Left lung (tissue), 10 donors: Measurements from ENCODE around the gene TSKU. TPM values are rescaled to one million over a fixed set of nuclear protein-coding genes. Genes with fewer than 3 reads are reported as not detected.

Experiments
- ATAC-seq: fragments of 200-7000 bp; cut with Tn5 transposase; one replicate; pipeline ENCODE4 v1.9.1; 2020; ENCODE audit warnings: moderate library complexity
- DNase-seq, 4 donors: peaks; one replicate each; pipeline ENCODE4 v3.0.0-alpha.2; 2013 to 2020
- H3K27ac ChIP-seq, 2 donors: fragments of 200-600 bp; sonication (generic) in 1 of 2; one replicate each; pipeline versions ENCODE4 v1.5.0 to v1.8.0; 2020 to 2021
- H3K27me3 ChIP-seq, 2 donors: fragments of 200-600 bp; sonication (generic) in 1 of 2; one replicate each; pipeline versions ENCODE4 v1.5.0 to v1.8.0; 2020 to 2021
- H3K36me3 ChIP-seq, 2 donors: fragments of 200-600 bp; sonication (generic) in 1 of 2; one replicate each; pipeline versions ENCODE4 v1.5.0 to v1.8.0; 2020 to 2021
- H3K4me1 ChIP-seq, 2 donors: fragments of 200-600 bp; one replicate each; pipeline ENCODE4 v1.8.0; 2021
- H3K4me3 ChIP-seq, 2 donors: fragments of 200-600 bp; sonication (generic) in 1 of 2; one replicate each; pipeline versions ENCODE4 v1.5.0 to v1.8.0; 2020 to 2021; ENCODE audit warnings: mild to moderate bottlenecking in 1 of 2
- H3K9me3 ChIP-seq, 2 donors: fragments of 200-600 bp; sonication (generic) in 1 of 2; one replicate each; pipeline versions ENCODE4 v1.5.0 to v1.8.0; 2020 to 2021
- CTCF ChIP-seq, 2 donors: fragments of 200-600 bp; sonication (generic) in 1 of 2; IDR thresholded peaks; one replicate each; pipeline versions ENCODE4 v1.5.0 to v1.8.0; 2021; ENCODE audit warnings: antibody characterized with exemption in 2 of 2
- intact Hi-C, 2 donors: fragments of 100-400 bp; cut with DNase I; formaldehyde crosslinking; loops; one replicate each; pipeline versions ENCODE4 v1.11.2 to v1.14.2; 2022
- polyA plus RNA-seq, 6 donors: library from polyadenylated mRNA; unstranded; fragments of 120-200 nt; gene quantifications; one replicate each; pipeline ENCODE4 v1.2.1, GENCODE V29; 2013; ENCODE audit not compliant: insufficient read length in 6 of 6
- total RNA-seq, 2 donors: library from RNA; stranded (reverse); fragmentation: NEBNext Ultra II Directional; extraction: Animal tissue kit (Norgen Biotek cat#: 25700); gene quantifications; one replicate each; pipeline ENCODE4 v1.2.1, GENCODE V29; 2021
- donor health status: DM: no; HTN: yes; CAD: no.
- donor health status: DM: no; HTN: no; CAD: no.

Gene TSKU
- total and polyA plus RNA-seq, 8 donors: 12.7 to 36.6 (median 28.3) TPM

GRCh38 chr11:76794371-76795289 is 11.5 kb downstream of the TSKU start:
- intact Hi-C loops: loop anchor here in 1 of 2 donors (5.0 kb wide), 1 partner anchor 57 kb away; no protein-coding TSS in a partner anchor
- H3K27me3 ChIP-seq: no peaks in the 10 kb centered on the region
- no peak overlapping the region for H3K4me3 ChIP-seq
- peaks cover 0 to 10% of the 10 kb centered on the region in 2 donors for H3K36me3 ChIP-seq
- TF ChIP-seq CTCF (IDR thresholded peaks at IDR 0.05): no peak
- DNase-seq: no peak
- H3K4me1 ChIP-seq: peaks cover 3 to 12% of the 10 kb centered on the region in 2 donors
- H3K27ac ChIP-seq: no peak overlapping the region
- ATAC-seq: no peak
- no peaks in the 10 kb centered on the region for H3K9me3 ChIP-seq

GRCh38 chr11:76795290-76795935 is 12.3 kb downstream of the TSKU start:
- no peak overlapping the region for H3K27ac ChIP-seq
- intact Hi-C loops: loop anchor here in 1 of 2 donors (5.0 kb wide), 1 partner anchor 58 kb away; no protein-coding TSS in a partner anchor
- no peaks in the 10 kb centered on the region for H3K9me3 ChIP-seq
- DNase-seq (no peak), ATAC-seq (no peak)
- peaks cover 0 to 10% of the 10 kb centered on the region in 2 donors for H3K36me3 ChIP-seq
- TF ChIP-seq CTCF (IDR thresholded peaks at IDR 0.05): no peak
- H3K27me3 ChIP-seq: no peaks in the 10 kb centered on the region
- H3K4me1 ChIP-seq: peaks cover 3 to 14% of the 10 kb centered on the region in 2 donors
- H3K4me3 ChIP-seq: no peak overlapping the region

GRCh38 chr11:76795936-76796441 is 12.8 kb downstream of the TSKU start:
- H3K27ac ChIP-seq: no peak overlapping the region

GRCh38 chr11:76796511-76797198 is 13.5 kb downstream of the TSKU start:
- H3K36me3 ChIP-seq: peaks cover 0 to 10% of the 10 kb centered on the region in 2 donors
- intact Hi-C loops: loop anchor here in 1 of 2 donors (5.0 kb wide), 1 partner anchor 59 kb away; no protein-coding TSS in a partner anchor
- no peak overlapping the region for H3K4me3 ChIP-seq
- no peaks in the 10 kb centered on the region for H3K27me3 ChIP-seq
- TF ChIP-seq CTCF (IDR thresholded peaks at IDR 0.05): no peak
- H3K27ac ChIP-seq: no peak overlapping the region
- DNase-seq: no peak
- no peaks in the 10 kb centered on the region for H3K9me3 ChIP-seq
- no peak for ATAC-seq
- peaks cover 3 to 14% of the 10 kb centered on the region in 2 donors for H3K4me1 ChIP-seq

More at GRCh38 chr11:76795936-76796441, 12.8 kb downstream of the TSKU start:
- Histone ChIP-seq H3K36me3 (peaks cover 0 to 10% of the 10 kb centered on the region in 2 donors), H3K9me3 (no peaks in the 10 kb centered on the region), H3K27me3 (no peaks in the 10 kb centered on the region), H3K4me3 (no peak overlapping the region), H3K4me1 (peaks cover 3 to 14% of the 10 kb centered on the region in 2 donors)
- intact Hi-C loops: loop anchor here in 1 of 2 donors (5.0 kb wide), 1 partner anchor 59 kb away; no protein-coding TSS in a partner anchor
- DNase-seq (no peak), ATAC-seq (no peak)
- TF ChIP-seq CTCF (IDR thresholded peaks at IDR 0.05): no peak
